NCI-H2107 (cell line): ENCODE results near the gene DNAJB1.
"Not testable (repeated sequence)": the region's sequence is repeated elsewhere in the genome, so short reads cannot be mapped to it uniquely, and the experiment has no call there.

Source experiments
- DNase-seq: peaks from one replicate; lab custom pipeline; 2025; lab: John Stamatoyannopoulos, UW

Gene DNAJB1

GRCh38 chr19:14517840-14518505 is at the start of gene DNAJB1:
DNAJB1 (minus strand) TSS chr19:14518397; CDS start chr19:14518349, 48 bp downstream.
- no peak for DNase-seq

- DNase-seq: no peak
Observed at GRCh38 chr19:14567079-14567478, 48.9 kb upstream of the DNAJB1 start.

GRCh38 chr19:14566712-14567077 is 48.5 kb upstream of the DNAJB1 start:
- DNase-seq: no peak

GRCh38 chr19:14565765-14566711 is 47.8 kb upstream of the DNAJB1 start:
- no peak for DNase-seq

- DNase-seq: no peak
Observed at GRCh38 chr19:14565298-14565679, 47.1 kb upstream of the DNAJB1 start.

- not testable (repeated sequence) for DNase-seq
Observed at GRCh38 chr19:14564652-14565297, 46.6 kb upstream of the DNAJB1 start.

- no peak for DNase-seq
Observed at GRCh38 chr19:14563989-14564651, 45.9 kb upstream of the DNAJB1 start.

- no peak for DNase-seq
Observed at GRCh38 chr19:14563590-14563926, 45.4 kb upstream of the DNAJB1 start.

- no peak for DNase-seq
Observed at GRCh38 chr19:14562660-14563589, 44.7 kb upstream of the DNAJB1 start.

GRCh38 chr19:14561847-14562351 is 43.7 kb upstream of the DNAJB1 start:
- peak; percentile 37 for DNase-seq

GRCh38 chr19:14561249-14561648 is 43.1 kb upstream of the DNAJB1 start:
- no peak for DNase-seq

GRCh38 chr19:14560776-14561108 is 42.5 kb upstream of the DNAJB1 start:
- DNase-seq: no peak

- no peak for DNase-seq
Observed at GRCh38 chr19:14559916-14560775, 41.9 kb upstream of the DNAJB1 start.

- DNase-seq: no peak
Observed at GRCh38 chr19:14558370-14559066, 40.3 kb upstream of the DNAJB1 start.

GRCh38 chr19:14556662-14557188 is 38.5 kb upstream of the DNAJB1 start:
- DNase-seq: peak; percentile 13

- DNase-seq: no peak
Observed at GRCh38 chr19:14555918-14556661, 37.9 kb upstream of the DNAJB1 start.

- DNase-seq: peak; percentile 16
Observed at GRCh38 chr19:14554382-14554812, 36.2 kb upstream of the DNAJB1 start.

- DNase-seq: no peak
Observed at GRCh38 chr19:14553939-14554243, 35.7 kb upstream of the DNAJB1 start.
